HG03108 (cell line): Measurements from ENCODE around the gene C3orf80.
A peak's percentile ranks its signal among the peaks of the same experiment; 100 is the strongest.
"Not testable (repeated sequence)": the region's sequence is repeated elsewhere in the genome, so short reads cannot be mapped to it uniquely, and the experiment has no call there.

Experiments used
- ATAC-seq: cut with Tn5 transposase; IDR thresholded peaks from one replicate; pipeline ENCODE4 v1.9.1; 2021; ENCODE audit warnings: moderate library complexity; ENCODE audit not compliant: unreplicated experiment

The C3orf80 gene

DNA sequence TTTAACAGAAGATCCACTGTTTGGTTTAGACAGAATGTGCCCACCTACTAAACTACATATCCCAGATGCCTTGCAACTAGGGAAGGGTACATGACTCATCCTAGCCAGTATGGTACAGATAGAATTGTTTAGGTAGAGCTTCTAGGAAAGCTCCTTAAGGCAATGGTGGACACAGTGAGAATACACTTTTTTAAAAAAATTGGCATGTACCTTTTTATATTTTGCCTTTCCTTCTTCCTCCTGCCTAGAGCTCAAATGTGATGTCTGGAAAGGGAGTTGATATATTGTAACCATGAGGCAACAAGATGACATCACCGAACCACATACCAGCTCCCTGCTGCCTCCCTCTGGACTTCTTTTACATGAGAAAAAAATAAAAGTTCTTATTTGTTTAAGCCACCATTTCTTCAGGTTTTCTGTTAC, 14.4 kb upstream of the C3orf80 start:
- no peak for ATAC-seq

DNA sequence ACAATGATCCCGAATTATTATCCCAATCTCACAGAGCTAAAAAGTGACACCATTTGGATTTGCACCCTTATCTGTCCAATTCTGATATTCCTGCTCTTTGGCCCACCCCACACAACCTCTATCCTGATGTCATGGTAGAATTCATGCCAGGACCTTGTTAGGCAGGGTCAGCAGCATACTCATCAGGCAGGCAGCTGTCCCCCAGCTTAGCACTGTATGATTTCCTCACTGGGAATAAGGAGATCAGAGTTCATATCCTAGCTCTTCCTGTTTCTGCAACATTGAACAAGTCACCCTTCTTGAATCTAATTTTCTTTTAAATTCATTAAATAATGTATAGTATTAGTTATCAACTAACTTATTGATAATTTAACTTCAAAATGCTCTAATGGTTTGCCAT, 12.0 kb upstream of the C3orf80 start:
- ATAC-seq = no peak

DNA sequence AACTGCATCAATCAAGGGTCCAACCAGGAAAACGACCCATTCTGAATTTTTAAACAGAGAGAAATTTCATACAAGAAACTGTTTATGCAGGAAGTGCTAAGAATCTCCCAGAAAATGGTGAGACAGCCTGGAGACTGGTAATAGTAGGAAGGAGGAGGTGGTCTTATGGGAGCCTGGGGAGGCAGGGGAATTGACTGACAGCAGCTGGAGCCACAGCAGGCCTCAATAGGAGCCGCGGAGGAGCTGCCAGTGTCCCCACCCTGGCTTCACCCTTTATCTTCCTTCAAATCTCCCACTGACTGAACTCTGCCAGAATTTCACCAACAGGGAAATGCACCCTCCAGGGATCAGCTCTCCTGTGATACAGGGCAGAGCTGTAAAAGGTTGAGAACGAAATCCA, 7.5 kb upstream of the C3orf80 start:
- ATAC-seq = no peak

DNA sequence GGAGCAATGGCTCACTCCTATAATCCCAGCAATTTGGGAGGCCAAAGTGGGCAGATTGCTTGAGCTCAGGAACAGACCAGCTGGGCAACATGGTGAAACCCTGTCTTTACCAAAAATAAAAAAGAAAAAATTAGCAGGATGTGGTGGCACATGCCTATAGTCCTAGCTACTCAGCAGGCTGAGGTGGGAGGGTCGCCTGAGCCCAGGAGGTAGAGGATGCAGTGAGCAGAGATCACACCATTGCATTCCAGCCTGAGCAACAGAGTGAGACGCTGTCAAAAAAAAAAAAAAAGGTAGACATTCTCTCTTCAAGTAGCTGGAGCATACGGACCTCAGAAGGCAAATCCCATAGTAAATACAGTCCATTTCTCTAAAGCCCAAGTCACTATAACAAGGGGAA, 7.1 kb upstream of the C3orf80 start:
- ATAC-seq = no peak

DNA sequence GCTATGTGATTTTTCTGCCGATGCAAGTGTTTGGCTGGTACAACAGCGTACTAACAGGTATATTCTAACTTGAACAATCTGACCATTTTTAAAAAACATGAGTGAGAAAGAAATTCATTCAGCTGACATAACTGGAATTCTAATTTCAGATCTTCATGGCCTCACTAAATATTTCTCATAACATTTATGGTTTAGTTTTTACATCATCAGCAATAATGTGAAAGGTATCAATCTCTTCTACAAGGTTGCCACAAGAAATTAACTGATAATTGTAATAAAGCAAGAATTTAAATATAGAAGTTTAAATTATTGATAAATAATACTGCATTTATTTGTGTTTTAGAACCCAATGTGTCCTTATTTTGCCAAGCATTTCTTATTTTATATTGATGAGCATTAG, 5.2 kb upstream of the C3orf80 start:
- no peak for ATAC-seq

DNA sequence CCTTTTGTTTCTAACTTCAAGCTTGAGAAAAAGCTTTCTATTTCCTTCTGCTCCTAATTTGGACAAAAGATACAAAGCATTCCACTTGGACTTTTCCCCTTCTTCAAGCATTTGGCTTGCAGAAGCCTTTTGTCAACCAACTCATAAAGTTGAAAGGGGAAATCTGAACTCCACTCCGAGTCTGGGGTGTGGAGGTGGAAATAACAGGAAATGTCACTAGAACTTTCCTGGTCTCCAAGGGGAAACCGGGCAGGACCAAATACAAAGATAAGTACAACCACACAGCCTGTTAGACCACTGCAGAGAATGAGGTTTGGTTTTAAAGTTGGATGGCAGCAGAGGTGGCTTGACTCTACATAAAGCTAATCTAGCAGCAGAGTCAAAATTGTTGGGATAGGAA, 4.2 kb upstream of the C3orf80 start:
- no peak for ATAC-seq

DNA sequence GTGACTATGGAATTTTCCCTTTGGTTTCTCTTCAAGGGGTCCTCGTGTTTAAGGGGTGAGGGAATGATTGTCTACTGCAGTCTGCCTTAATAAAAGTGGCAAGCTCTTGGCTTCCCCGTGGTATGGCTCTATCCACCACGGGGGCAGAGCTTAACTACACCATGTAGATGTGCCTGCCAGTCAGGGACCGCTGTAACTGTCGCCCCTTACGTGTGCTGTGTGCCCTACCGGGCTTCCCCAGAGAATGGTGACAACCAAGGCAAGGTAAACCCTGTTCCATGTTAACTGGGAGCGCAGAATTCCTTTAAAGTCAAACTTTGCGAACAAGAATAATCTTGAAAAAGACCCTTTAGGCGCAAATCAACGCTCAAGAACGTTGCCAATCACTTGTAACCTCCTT, 966 bp upstream of the C3orf80 start:
- ATAC-seq = no peak

DNA sequence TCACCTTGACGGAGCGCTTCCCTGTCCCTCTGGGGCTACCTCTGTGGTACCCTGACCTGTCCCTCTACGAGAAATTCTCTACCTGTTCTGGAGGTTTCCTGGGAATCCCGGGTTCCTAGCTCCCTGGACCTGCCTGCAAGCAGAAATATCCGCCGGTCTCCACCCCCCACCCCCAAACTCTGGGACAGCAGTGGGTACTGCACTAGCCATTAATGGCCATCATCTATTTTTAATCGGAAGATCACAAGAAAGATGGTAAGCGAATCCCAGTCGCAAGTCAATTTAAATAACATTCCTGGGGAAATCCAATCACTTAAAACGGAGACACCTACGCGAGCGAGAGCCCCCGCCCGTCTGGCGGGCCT, 429 bp upstream of the C3orf80 start:
- no peak for ATAC-seq

DNA sequence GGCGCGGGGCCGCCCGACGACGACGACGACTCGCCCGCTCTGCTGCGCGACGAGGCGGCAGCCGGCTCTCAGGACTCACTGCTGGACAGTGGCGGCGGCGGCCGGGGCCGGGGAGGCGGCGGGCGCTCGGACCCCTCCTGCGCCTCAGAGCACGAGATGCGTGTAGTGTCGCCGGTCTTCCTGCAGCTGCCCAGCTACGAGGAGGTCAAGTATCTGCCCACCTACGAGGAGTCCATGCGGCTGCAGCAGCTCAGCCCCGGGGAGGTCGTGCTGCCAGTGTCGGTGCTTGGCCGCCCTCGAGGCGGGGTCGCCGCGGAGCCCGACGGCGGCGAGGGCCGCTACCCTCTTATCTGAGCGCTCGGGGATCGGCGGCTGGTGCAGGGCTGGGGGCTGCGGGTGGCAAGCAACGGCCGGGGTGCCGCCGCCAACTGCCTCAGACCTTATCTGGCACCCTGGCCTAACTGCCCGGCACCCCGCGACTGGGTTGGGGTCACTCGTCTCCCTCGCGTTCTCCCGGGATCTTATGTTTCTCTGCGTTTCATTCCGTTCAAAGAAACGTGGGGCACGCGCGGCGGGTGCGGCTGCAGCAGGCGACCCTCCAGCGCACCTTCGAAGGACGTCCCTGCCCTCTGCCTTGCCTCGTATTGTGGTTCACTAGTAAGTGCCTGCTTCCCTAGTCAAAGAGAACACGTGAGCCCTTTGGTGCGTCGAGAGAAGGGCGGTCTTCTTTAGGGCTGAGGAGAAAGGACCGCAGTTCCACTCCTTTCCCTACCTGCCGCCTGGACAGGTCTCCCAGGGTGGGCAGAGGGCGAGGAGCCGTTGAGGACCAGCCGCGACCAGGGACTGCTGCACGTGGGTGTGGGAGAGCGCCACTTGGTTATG, 1.0 kb downstream of the C3orf80 start:
- peak; percentile 5 for ATAC-seq

DNA sequence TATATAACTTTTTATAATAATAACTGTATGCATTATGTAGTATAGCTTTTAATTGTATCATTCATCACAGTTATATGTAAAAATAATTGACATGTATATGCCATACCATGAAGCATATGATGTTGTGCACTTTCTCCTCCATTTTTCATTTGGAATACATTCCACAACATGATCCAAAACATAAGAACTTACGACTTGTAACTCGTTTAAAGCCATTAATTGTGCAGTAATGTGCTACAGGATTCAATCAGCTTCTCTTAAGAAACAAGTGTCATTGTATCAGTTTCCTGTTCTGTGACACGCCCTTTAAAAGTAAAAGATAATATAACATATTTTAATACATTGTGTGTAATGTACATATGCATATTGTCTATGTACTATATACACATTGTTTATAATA, 2.2 kb downstream of the C3orf80 start:
- ATAC-seq = no peak

DNA sequence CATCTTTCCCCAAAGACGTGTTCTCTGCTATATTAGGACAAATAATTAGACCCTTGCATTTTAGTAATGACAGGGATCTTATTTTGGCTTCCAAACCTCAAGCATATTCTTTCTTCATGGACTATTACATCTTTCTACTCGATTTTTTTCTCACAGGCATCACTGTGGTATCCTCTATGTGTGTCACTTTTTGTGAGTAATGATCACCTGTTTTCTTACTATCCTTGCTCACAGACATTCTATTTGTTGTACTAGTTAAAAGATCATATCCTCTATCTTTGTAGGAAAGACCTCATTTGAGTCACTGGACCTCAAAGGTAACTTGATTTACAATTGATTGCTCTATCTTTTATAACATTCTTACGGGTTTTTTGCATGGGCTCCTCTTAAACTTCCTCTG, 6.8 kb downstream of the C3orf80 start:
- no peak for ATAC-seq

DNA sequence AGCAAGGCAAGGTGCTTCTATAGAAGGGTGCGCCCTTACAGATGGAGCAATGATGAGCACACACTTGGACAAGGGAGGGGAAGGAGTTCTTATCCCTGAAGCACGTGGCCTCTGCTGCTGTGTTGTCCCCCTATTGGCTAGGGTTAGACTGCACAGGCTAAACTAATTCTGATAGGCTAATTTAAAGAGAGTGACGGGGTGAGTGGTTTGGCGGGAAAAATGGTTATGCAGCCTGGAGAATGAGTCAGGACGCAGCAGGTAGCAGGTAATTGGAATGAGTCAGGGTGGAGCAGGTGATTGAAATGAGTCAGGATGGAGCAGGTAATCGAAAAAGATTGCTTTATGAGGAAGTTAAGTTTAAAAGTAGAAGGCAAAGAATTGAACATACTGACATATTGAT, 15.5 kb downstream of the C3orf80 start:
- ATAC-seq = not testable (repeated sequence)

DNA sequence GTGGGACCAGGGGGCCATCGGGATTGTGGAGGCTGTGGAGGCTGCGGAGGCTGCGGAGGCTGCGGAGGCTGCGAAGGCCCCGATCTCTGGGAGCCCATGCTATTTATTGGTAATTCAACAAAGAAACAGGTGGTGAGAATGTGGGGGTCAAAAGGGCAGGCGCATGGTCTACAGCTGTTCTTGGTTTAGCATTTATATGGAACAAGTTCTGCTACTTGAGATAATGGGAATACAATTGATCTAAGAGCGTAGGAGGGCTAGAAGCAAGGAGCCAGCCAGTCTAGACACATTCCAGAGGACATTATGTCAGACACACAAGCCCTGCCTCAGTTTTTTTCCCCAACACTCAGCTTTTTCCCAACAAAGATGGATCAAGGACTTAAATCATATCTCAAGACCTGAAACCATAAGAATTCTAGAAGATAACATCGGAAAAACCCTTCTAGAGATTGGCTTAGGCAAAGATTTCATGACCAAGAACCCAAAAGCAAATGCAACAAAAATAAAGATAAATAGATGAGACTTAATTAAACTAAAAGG, 20.1 kb downstream of the C3orf80 start:
- no peak for ATAC-seq

DNA sequence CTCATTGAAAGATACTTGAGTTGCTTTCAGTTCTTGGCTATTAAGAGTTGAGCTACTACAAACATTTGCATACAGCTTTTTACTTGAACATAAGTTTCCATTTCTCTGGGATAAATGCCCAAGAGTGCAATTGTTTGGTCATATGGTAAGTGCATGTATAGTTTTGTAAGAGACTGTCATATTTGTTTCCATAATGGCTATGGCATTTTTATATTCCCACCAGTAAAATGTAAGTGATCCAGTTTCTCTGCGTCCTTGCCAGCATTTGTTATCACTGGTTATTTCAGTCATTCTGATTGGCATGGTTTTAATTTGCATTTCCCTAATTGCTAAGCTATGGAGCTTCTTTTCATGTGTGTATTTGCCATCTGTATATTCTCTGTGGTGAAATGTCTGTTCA, 22.5 kb downstream of the C3orf80 start:
- no peak for ATAC-seq

DNA sequence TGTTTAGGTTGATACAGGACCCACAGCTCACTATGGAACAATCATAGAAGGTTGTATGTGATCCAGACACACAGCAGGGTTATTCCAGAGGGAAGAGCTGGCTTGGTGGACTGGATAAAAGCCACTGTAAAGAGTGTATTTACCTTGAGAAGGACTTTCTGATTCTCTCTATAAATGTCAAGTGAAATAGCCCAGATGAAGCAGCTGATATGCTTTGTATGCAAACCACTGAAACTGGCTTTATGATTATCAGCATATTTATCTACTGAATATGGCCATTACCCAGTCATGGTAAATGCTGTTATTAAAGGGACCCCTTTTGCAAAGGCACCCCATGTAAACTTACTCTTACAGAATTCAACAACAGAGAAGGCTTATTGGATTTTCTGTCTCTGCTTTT, 28.1 kb downstream of the C3orf80 start:
- ATAC-seq = no peak

DNA sequence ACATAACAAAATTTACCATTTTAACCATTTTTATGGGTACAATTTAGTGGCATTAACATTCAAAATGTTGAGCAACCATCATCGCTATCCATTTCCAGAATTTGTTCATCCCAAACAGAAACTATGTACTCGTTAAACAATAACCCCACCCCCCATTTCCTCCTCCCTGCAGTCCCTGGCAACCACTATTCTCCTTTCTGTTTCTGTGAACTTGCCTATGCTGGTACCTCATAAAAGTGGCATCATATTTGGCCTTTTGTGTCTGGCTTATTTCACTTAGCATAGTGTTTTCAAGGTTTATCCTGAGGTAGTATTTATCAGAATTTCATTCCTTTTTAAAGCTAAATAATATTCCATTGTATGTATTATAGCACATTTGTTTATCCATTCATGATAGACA, 32.4 kb downstream of the C3orf80 start:
- ATAC-seq = no peak

DNA sequence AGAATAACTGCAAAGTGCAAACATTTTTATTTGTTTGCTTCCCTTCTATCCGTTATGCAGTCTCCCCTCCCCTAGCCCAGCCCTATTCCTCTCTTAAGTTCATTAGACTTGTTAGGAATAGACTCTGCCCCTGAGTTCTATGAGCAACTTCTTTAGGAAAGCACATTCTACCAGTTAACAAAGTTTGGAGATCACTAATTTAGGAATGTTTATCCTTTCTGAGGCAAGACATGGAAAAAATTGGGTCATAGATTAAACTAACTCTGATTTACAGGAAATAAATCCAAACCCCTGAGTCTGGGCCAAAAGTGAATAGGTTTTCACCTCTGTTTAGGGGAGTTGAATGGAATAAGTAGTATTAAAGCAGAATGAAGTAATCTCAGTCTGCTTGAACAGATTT, 34.4 kb downstream of the C3orf80 start:
- no peak for ATAC-seq

DNA sequence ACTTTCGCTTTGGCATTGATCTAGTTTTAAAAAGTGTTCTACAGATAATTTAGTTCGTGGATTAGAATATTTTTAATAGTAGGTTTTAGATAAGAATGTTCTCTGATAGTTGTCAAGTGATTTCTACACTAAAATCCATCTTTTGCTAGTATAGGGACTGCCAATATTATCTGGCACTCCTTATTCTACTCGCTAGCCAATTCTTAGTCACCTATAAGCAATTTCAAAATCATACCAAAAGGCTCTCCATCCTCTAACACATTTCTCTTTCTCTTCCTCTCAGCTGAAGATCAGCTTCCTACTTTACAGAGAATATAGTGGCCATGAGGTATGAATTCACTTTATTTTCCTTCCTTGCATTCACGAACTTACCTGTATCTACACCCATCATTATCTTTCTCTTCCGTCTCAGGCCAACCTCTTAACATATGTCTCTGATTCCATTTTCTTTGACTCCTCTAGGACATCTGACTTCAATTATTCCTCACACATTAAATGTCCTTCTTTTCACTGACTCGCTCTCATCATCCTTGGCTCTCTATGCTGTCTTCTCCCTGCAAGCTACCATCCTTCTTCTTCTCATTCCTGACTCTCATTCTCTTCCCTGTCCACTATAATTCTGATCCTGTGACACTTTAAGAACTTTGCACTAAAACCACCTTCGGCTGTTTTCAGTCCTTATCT, 35.5 kb downstream of the C3orf80 start:
- no peak for ATAC-seq

DNA sequence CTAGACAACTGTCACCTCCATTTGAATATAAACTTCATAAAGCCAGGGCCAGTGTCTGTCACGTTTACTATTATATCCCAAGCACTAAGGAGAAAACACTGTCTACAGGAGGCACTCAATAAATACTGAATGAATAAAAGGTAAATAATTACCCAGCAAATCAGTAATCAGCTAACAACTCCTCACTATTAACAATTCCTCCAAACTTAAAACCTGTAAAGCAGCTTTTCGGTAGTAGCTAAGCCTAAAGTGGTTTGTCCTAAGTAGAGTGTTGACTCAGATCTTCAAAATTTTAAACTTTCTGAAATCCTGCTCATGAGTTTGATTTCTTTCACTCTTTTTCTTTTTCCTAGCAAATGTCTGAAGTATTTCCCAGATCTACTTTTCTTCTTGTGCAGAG, 39.9 kb downstream of the C3orf80 start:
- ATAC-seq = no peak
